Neural cell (in vitro differentiated cells): Measurements from ENCODE around the gene PNPLA7. TPM values are rescaled to one million over a fixed set of nuclear protein-coding genes. Genes with fewer than 3 reads are reported as not detected.

Experiments
- H2AFZ ChIP-seq: fragments of 200-600, 300-800 bp; sonication (generic), shearing (Covaris generic); 2 replicates; pipeline ENCODE4 v1.6.0; 2014; ENCODE audit warnings: low read depth, mild to moderate bottlenecking, antibody characterized with exemption, low read length, moderate library complexity
- H3F3A ChIP-seq: fragments of 200-600 bp; shearing (Covaris generic); 2 replicates; pipeline ENCODE4 v1.6.1; 2016; ENCODE audit warnings: mild to moderate bottlenecking, moderate library complexity, mixed read lengths, antibody characterized with exemption, low read length; ENCODE audit not compliant: insufficient read depth, poor library complexity, severe bottlenecking
- H3K27ac ChIP-seq: fragments of 200-600, 300-800 bp; sonication (generic), shearing (Covaris generic); 2 replicates; pipeline ENCODE4 v1.5.1; 2014; ENCODE audit warnings: mild to moderate bottlenecking, low read length, moderate library complexity
- H3K27me3 ChIP-seq: fragments of 300-800, 200-600 bp; sonication (generic), shearing (Covaris generic); 2 replicates; pipeline ENCODE4 v1.6.0; 2014; ENCODE audit warnings: mild to moderate bottlenecking, low read depth, low read length, moderate library complexity; ENCODE audit not compliant: insufficient read depth
- H3K36me3 ChIP-seq: fragments of 300-800, 200-600 bp; sonication (generic), shearing (Covaris generic); 2 replicates; pipeline ENCODE4 v1.5.1; 2014; ENCODE audit warnings: mild to moderate bottlenecking, antibody characterized with exemption, low read length, moderate library complexity; ENCODE audit not compliant: insufficient read depth
- H3K4me2 ChIP-seq: fragments of 300-800, 200-600 bp; sonication (generic), shearing (Covaris generic); 2 replicates; pipeline ENCODE4 v1.6.0; 2014; ENCODE audit warnings: mild to moderate bottlenecking, low read length
- H3K4me3 ChIP-seq: fragments of 300-800, 200-600 bp; sonication (generic), shearing (Covaris generic); 2 replicates; pipeline ENCODE4 v1.5.1; 2014; ENCODE audit warnings: mild to moderate bottlenecking, low read length, moderate library complexity
- H3K79me2 ChIP-seq: fragments of 200-600 bp; shearing (Covaris generic); replicated peaks from 2 replicates; pipeline ENCODE4 v1.6.0; 2014; ENCODE audit warnings: mild to moderate bottlenecking, low read length, moderate library complexity; ENCODE audit not compliant: insufficient read depth
- H3K9ac ChIP-seq: fragments of 300-800, 200-600 bp; sonication (generic), shearing (Covaris generic); 2 replicates; pipeline ENCODE4 v1.6.1; 2016; ENCODE audit warnings: mild to moderate bottlenecking, low read length, mixed read lengths
- H3K9me2 ChIP-seq: fragments of 200-600 bp; shearing (Covaris generic); 2 replicates; pipeline ENCODE4 v1.6.1; 2016; ENCODE audit warnings: mild to moderate bottlenecking, low read length, mixed read lengths; ENCODE audit not compliant: insufficient read depth
- H3K9me3 ChIP-seq: fragments of 200-600, 300-800 bp; sonication (generic), shearing (Covaris generic); 2 replicates; pipeline ENCODE4 v1.6.1; 2016; ENCODE audit warnings: mild to moderate bottlenecking, mixed run types, low read length, moderate library complexity, mixed read lengths
- H4K20me1 ChIP-seq: fragments of 200-600 bp; shearing (Covaris generic); 2 replicates; pipeline ENCODE4 v1.6.1; 2016; ENCODE audit warnings: mild to moderate bottlenecking, mixed run types; ENCODE audit not compliant: insufficient read depth
- CTCF ChIP-seq: fragments of 450-650 bp; IDR thresholded peaks from 2 replicates; pipeline ENCODE4 v1.5.1; 2014; ENCODE audit warnings: antibody characterized with exemption, mild to moderate bottlenecking, moderate library complexity; ENCODE audit not compliant: poor library complexity, severe bottlenecking
- EP300 ChIP-seq: fragments of 450-650 bp; conservative IDR thresholded peaks from 2 replicates; pipeline ENCODE4 v1.6.1; 2014; ENCODE audit warnings: antibody characterized with exemption, mild to moderate bottlenecking, moderate library complexity; ENCODE audit not compliant: poor library complexity, severe bottlenecking
- EZH2 ChIP-seq: fragments of 200-600, 300-800 bp; shearing (Covaris generic), sonication (generic); IDR thresholded peaks from 2 replicates; pipeline ENCODE4 v1.6.1; 2014; ENCODE audit warnings: antibody characterized with exemption, low read length, borderline replicate concordance, mild to moderate bottlenecking; ENCODE audit not compliant: insufficient read depth, poor library complexity, severe bottlenecking
- MXI1 ChIP-seq: fragments of 450-650 bp; conservative IDR thresholded peaks from 2 replicates; pipeline ENCODE4 v1.6.1; 2014; ENCODE audit warnings: antibody characterized with exemption, mild to moderate bottlenecking; ENCODE audit not compliant: poor library complexity, severe bottlenecking
- POLR2AphosphoS5 ChIP-seq: IDR thresholded peaks from 2 replicates; pipeline ENCODE4 v1.6.1; 2012
- RAD21 ChIP-seq: fragments of 450-650 bp; conservative IDR thresholded peaks from 2 replicates; pipeline ENCODE4 v1.6.1; 2014; ENCODE audit warnings: antibody characterized with exemption, mild to moderate bottlenecking, moderate library complexity
- SMC3 ChIP-seq: fragments of 450-650 bp; conservative IDR thresholded peaks from 2 replicates; pipeline ENCODE4 v1.6.1; 2014; ENCODE audit warnings: antibody characterized with exemption, mild to moderate bottlenecking, moderate library complexity; ENCODE audit not compliant: poor library complexity
- TAF1 ChIP-seq: IDR thresholded peaks from 2 replicates; pipeline ENCODE4 v1.6.1; 2012; ENCODE audit warnings: low read depth
- polyA plus RNA-seq: library from polyadenylated mRNA; depleted of rRNA; stranded (reverse); fragments of >200 nt; gene quantifications from 2 replicates; pipeline ENCODE4 v1.2.3, GENCODE V29; 2014
- TF ChIP-seq, protein P1 (sequence below): IDR thresholded peaks from 2 replicates; pipeline ENCODE4 v1.6.1; 2012; ENCODE audit warnings: borderline replicate concordance

The PNPLA7 gene
- polyA plus RNA-seq, 1 donor from 2014 or later, result 0.72 TPM

GRCh38 chr9:137499416-137499815, 50.8 kb downstream of the PNPLA7 start:
- Histone ChIP-seq H3K4me2 (no peak overlapping the region), H3K27ac (no peak overlapping the region), H3K9ac (no peak overlapping the region), H3F3A (no peaks in the 10 kb centered on the region), H2AFZ (no peak overlapping the region), H3K4me3 (no peak overlapping the region), H3K36me3 (no peaks in the 10 kb centered on the region), H3K27me3 (no peaks in the 10 kb centered on the region), H3K9me2 (no peaks in the 10 kb centered on the region), H3K9me3 (no peaks in the 10 kb centered on the region), H4K20me1 (no peaks in the 10 kb centered on the region), H3K79me2 (no peaks in the 10 kb centered on the region)
- TF ChIP-seq SMC3, result no peak
- TF ChIP-seq EZH2, result no peak
- no peak for TF ChIP-seq RAD21
- TF ChIP-seq, protein P1, sequence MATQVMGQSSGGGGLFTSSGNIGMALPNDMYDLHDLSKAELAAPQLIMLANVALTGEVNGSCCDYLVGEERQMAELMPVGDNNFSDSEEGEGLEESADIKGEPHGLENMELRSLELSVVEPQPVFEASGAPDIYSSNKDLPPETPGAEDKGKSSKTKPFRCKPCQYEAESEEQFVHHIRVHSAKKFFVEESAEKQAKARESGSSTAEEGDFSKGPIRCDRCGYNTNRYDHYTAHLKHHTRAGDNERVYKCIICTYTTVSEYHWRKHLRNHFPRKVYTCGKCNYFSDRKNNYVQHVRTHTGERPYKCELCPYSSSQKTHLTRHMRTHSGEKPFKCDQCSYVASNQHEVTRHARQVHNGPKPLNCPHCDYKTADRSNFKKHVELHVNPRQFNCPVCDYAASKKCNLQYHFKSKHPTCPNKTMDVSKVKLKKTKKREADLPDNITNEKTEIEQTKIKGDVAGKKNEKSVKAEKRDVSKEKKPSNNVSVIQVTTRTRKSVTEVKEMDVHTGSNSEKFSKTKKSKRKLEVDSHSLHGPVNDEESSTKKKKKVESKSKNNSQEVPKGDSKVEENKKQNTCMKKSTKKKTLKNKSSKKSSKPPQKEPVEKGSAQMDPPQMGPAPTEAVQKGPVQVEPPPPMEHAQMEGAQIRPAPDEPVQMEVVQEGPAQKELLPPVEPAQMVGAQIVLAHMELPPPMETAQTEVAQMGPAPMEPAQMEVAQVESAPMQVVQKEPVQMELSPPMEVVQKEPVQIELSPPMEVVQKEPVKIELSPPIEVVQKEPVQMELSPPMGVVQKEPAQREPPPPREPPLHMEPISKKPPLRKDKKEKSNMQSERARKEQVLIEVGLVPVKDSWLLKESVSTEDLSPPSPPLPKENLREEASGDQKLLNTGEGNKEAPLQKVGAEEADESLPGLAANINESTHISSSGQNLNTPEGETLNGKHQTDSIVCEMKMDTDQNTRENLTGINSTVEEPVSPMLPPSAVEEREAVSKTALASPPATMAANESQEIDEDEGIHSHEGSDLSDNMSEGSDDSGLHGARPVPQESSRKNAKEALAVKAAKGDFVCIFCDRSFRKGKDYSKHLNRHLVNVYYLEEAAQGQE, result no peak
- no peak for TF ChIP-seq CTCF
- TF ChIP-seq POLR2AphosphoS5, result no peak
- no peak for TF ChIP-seq EP300
- no peak for TF ChIP-seq TAF1
- TF ChIP-seq MXI1, result no peak

- H3K79me2 ChIP-seq, result no peaks in the 10 kb centered on the region
- no peaks in the 10 kb centered on the region for H3K36me3 ChIP-seq
- H3K27me3 ChIP-seq, result no peaks in the 10 kb centered on the region
- no peak overlapping the region for H2AFZ ChIP-seq
- H3K27ac ChIP-seq, result no peak overlapping the region
- no peaks in the 10 kb centered on the region for H3K9me3 ChIP-seq
- H3K9ac ChIP-seq, result no peak overlapping the region
- no peak overlapping the region for H3K4me3 ChIP-seq
- no peaks in the 10 kb centered on the region for H3K9me2 ChIP-seq
- TF ChIP-seq MXI1, result no peak
- TF ChIP-seq RAD21, result no peak
- TF ChIP-seq EZH2, result no peak
- no peak for TF ChIP-seq EP300
- no peak for TF ChIP-seq CTCF
- TF ChIP-seq POLR2AphosphoS5, result no peak
- no peak for TF ChIP-seq TAF1
- TF ChIP-seq SMC3, result no peak
- TF ChIP-seq, protein P1, result no peak
- H4K20me1 ChIP-seq, result no peaks in the 10 kb centered on the region
- H3K4me2 ChIP-seq, result no peak overlapping the region
- no peaks in the 10 kb centered on the region for H3F3A ChIP-seq
Observed at GRCh38 chr9:137498720-137499150, 51.5 kb downstream of the PNPLA7 start.
